IMR-90 (cell line): Measurements from ENCODE around the gene ZNF407. TPM values are rescaled to one million over a fixed set of nuclear protein-coding genes. Genes with fewer than 3 reads are reported as not detected.

Source experiments
- ATAC-seq: fragments of 200-7000 bp; cut with Tn5 transposase; 2 replicates; pipeline ENCODE4 v1.9.1; 2020; ENCODE audit warnings: low read depth, mild to moderate bottlenecking, moderate library complexity
- BruUV-seq: library from RNA; stranded (reverse); fragments of 400-500 nt; replicated peaks from 2 replicates; lab custom pipeline; 2021; lab: Mats Ljungman, UMichigan
- CTCF ChIA-PET: fragments of 300-600 bp; formaldehyde crosslinking; extraction: SDS; loops from one replicate; lab custom pipeline; 2021; ENCODE audit warnings: antibody characterized with exemption; lab: Yijun Ruan, JAX
- POLR2A ChIA-PET: fragments of 300-600 bp; sonication (Branson Sonifier 250); formaldehyde crosslinking; loops from one replicate; lab custom pipeline; 2022; ENCODE audit warnings: antibody characterized with exemption; ENCODE audit not compliant: unreplicated experiment; lab: Charles Lee
- DNase-seq: peaks from one replicate; pipeline ENCODE4 v3.0.0; 2013
- H2AFZ ChIP-seq: replicated peaks from 2 replicates; pipeline ENCODE3; 2013; ENCODE audit warnings: low read length, mild to moderate bottlenecking; ENCODE audit not compliant: poor library complexity
- H2AK5ac ChIP-seq: 2 replicates; pipeline ENCODE4 v1.6.1; 2013; ENCODE audit warnings: low read depth, low read length, inconsistent platforms
- H2AK9ac ChIP-seq: replicated peaks from 2 replicates; pipeline ENCODE3; 2013; ENCODE audit warnings: mild to moderate bottlenecking, low read depth, low read length, moderate library complexity; ENCODE audit not compliant: poor library complexity
- H2BK120ac ChIP-seq: 2 replicates; pipeline ENCODE4 v1.6.1; 2013; ENCODE audit warnings: low read depth, low read length, inconsistent platforms
- H2BK15ac ChIP-seq: 3 replicates; pipeline ENCODE4 v1.6.1; 2013; ENCODE audit warnings: low read depth, low read length, inconsistent platforms
- H2BK20ac ChIP-seq: 2 replicates; pipeline ENCODE4 v1.6.1; 2013; ENCODE audit warnings: low read depth, mild to moderate bottlenecking, inconsistent platforms, low read length, moderate library complexity
- H2BK5ac ChIP-seq: 2 replicates; pipeline ENCODE4 v1.6.1; 2013; ENCODE audit warnings: mild to moderate bottlenecking, low read depth, low read length, inconsistent platforms; ENCODE audit not compliant: poor library complexity, severe bottlenecking
- H3K14ac ChIP-seq: replicated peaks from 2 replicates; pipeline ENCODE4 v1.6.1; 2013; ENCODE audit warnings: low read depth, low read length, inconsistent platforms
- H3K18ac ChIP-seq: 2 replicates; pipeline ENCODE4 v1.6.1; 2013; ENCODE audit warnings: low read depth, low read length, control low read depth
- H3K23ac ChIP-seq: 2 replicates; pipeline ENCODE4 v1.6.1; 2013; ENCODE audit warnings: low read depth, low read length, inconsistent platforms
- H3K27ac ChIP-seq: 2 replicates; pipeline ENCODE4 v1.5.1; 2013; ENCODE audit warnings: mild to moderate bottlenecking, control low read depth, low read length; ENCODE audit not compliant: insufficient read depth
- H3K27me3 ChIP-seq: 2 replicates; pipeline ENCODE4 v1.6.1; 2013; ENCODE audit warnings: low read length; ENCODE audit not compliant: control insufficient read depth, insufficient read depth
- H3K36me3 ChIP-seq: 2 replicates; pipeline ENCODE4 v1.6.1; 2013; ENCODE audit warnings: low read length, mixed read lengths; ENCODE audit not compliant: control insufficient read depth, insufficient read depth
- H3K4ac ChIP-seq: 2 replicates; pipeline ENCODE4 v1.6.1; 2013; ENCODE audit warnings: low read depth, low read length, inconsistent platforms
- H3K4me1 ChIP-seq: 2 replicates; pipeline ENCODE4 v1.6.1; 2013; ENCODE audit warnings: low read length, mixed read lengths; ENCODE audit not compliant: control insufficient read depth, insufficient read depth
- H3K4me2 ChIP-seq: 2 replicates; pipeline ENCODE4 v1.6.1; 2013; ENCODE audit warnings: low read depth, mild to moderate bottlenecking, control low read depth, low read length, moderate library complexity
- H3K4me3 ChIP-seq: 2 replicates; pipeline ENCODE4 v1.5.1; 2013; ENCODE audit warnings: low read depth, mild to moderate bottlenecking, control low read depth, low read length, moderate library complexity; ENCODE audit not compliant: insufficient read depth
- H3K56ac ChIP-seq: 2 replicates; pipeline ENCODE4 v1.6.1; 2013; ENCODE audit warnings: low read length, inconsistent platforms; ENCODE audit not compliant: insufficient read depth; ENCODE audit errors: extremely low read depth
- H3K79me1 ChIP-seq, 2 experiments: 2 replicates each; pipeline ENCODE4 v1.6.1; 2013; ENCODE audit warnings: low read length in 2 of 2, inconsistent platforms in 1 of 2, low read depth in 1 of 2
- H3K9ac ChIP-seq: 2 replicates; pipeline ENCODE4 v1.6.1; 2013; ENCODE audit warnings: low read depth, low read length, control low read depth
- H3K9me1 ChIP-seq: 2 replicates; pipeline ENCODE4 v1.6.1; 2013; ENCODE audit warnings: low read length, inconsistent platforms; ENCODE audit not compliant: insufficient read depth
- H3K9me3 ChIP-seq: 2 replicates; pipeline ENCODE4 v1.6.1; 2013; ENCODE audit warnings: low read length; ENCODE audit not compliant: control insufficient read depth, insufficient read depth
- H4K20me1 ChIP-seq: 2 replicates; pipeline ENCODE4 v1.6.1; 2013; ENCODE audit warnings: low read length, inconsistent platforms; ENCODE audit not compliant: insufficient read depth
- H4K5ac ChIP-seq: 2 replicates; pipeline ENCODE4 v1.6.1; 2013; ENCODE audit warnings: mild to moderate bottlenecking, low read depth, low read length, control low read depth
- H4K8ac ChIP-seq, 2 experiments: 2 replicates each; pipeline ENCODE4 v1.6.1; 2013; ENCODE audit warnings: low read depth in 2 of 2, low read length in 2 of 2, control low read depth in 1 of 2, inconsistent platforms in 1 of 2
- H4K91ac ChIP-seq: 2 replicates; pipeline ENCODE4 v1.6.1; 2013; ENCODE audit warnings: low read depth, low read length, inconsistent platforms; ENCODE audit not compliant: insufficient read depth
- BHLHE40 ChIP-seq: fragments of 150-350 bp; IDR thresholded peaks from 2 replicates; pipeline ENCODE4 v1.6.1; 2016; ENCODE audit warnings: mild to moderate bottlenecking, low read depth, low read length
- CEBPB ChIP-seq: IDR thresholded peaks from 2 replicates; pipeline ENCODE4 v1.6.1; 2012; ENCODE audit warnings: low read depth, low read length, improper control_type of control experiment
- CHD1 ChIP-seq: IDR thresholded peaks from 2 replicates; pipeline ENCODE4 v1.6.1; 2012; ENCODE audit warnings: low read depth, low read length, improper control_type of control experiment
- CTCF ChIP-seq: conservative IDR thresholded peaks from 2 replicates; pipeline ENCODE4 v1.5.1; 2012; ENCODE audit warnings: mild to moderate bottlenecking, low read depth, low read length, improper control_type of control experiment
- ELK1 ChIP-seq: fragments of 150-350 bp; IDR thresholded peaks from 2 replicates; pipeline ENCODE4 v1.6.1; 2016; ENCODE audit warnings: low read depth, mild to moderate bottlenecking, low read length, moderate library complexity, borderline replicate concordance
- FOS ChIP-seq: fragments of 150-350 bp; IDR thresholded peaks from 2 replicates; pipeline ENCODE4 v1.6.1; 2016; ENCODE audit warnings: low read depth, low read length
- MAFK ChIP-seq: IDR thresholded peaks from 2 replicates; pipeline ENCODE4 v1.6.1; 2012; ENCODE audit warnings: low read depth, low read length, improper control_type of control experiment
- MAZ ChIP-seq: IDR thresholded peaks from 2 replicates; pipeline ENCODE4 v1.6.1; 2012; ENCODE audit warnings: low read depth, mild to moderate bottlenecking, low read length, improper control_type of control experiment, moderate library complexity, borderline replicate concordance
- MXI1 ChIP-seq: IDR thresholded peaks from 2 replicates; pipeline ENCODE4 v1.6.1; 2012; ENCODE audit warnings: low read depth, mild to moderate bottlenecking, low read length, moderate library complexity, borderline replicate concordance
- NFE2L2 ChIP-seq: fragments of 150-350 bp; IDR thresholded peaks from 2 replicates; pipeline ENCODE4 v1.6.1; 2016; ENCODE audit warnings: low read depth, mild to moderate bottlenecking, low read length
- POLR2A ChIP-seq: IDR thresholded peaks from 2 replicates; pipeline ENCODE4 v1.6.1; 2012; ENCODE audit warnings: mild to moderate bottlenecking, low read depth, low read length
- RAD21 ChIP-seq: IDR thresholded peaks from 2 replicates; pipeline ENCODE4 v1.6.1; 2012; ENCODE audit warnings: low read length, improper control_type of control experiment
- RFX5 ChIP-seq: IDR thresholded peaks from 2 replicates; pipeline ENCODE4 v1.8.0; 2012; ENCODE audit warnings: low read depth, mild to moderate bottlenecking, low read length, moderate library complexity
- SMC3 ChIP-seq: fragments of 150-350 bp; IDR thresholded peaks from 2 replicates; pipeline ENCODE4 v1.6.1; 2016; ENCODE audit warnings: low read depth, mild to moderate bottlenecking, antibody characterized with exemption, low read length, moderate library complexity
- USF2 ChIP-seq: fragments of 150-350 bp; IDR thresholded peaks from 2 replicates; pipeline ENCODE4 v1.6.1; 2017; ENCODE audit warnings: mild to moderate bottlenecking, antibody characterized with exemption, low read length, low read depth
- WGBS, 2 experiments: methylation state at CpG; one replicate each; pipeline versions ENCODE4 v1.1.5 to v1.1.7; 2013; ENCODE audit warnings: missing lambda C conversion rate in 2 of 2; ENCODE audit not compliant: insufficient read length in 1 of 2; ENCODE audit errors: extremely low coverage in 2 of 2; 5-methylcytosine and 5-hydroxymethylcytosine counted together
- dilution Hi-C: fragments of 300-500 bp; cut with HindIII; formaldehyde crosslinking; loops from one replicate; pipeline ENCODE4 v1.14.3; 2018; ENCODE audit warnings: low sequenced_read_pairs; ENCODE audit not compliant: unreplicated experiment
- in situ Hi-C: fragments of 300-500 bp; cut with MboI; formaldehyde crosslinking; loops from 3 replicates; pipeline ENCODE4 v1.14.3; 2019; ENCODE audit warnings: low sequenced_read_pairs, inconsistent platforms, mixed read lengths
- intact Hi-C: fragments of 100-400 bp; cut with micrococcal nuclease; formaldehyde crosslinking; loops from 2 replicates; pipeline ENCODE4 v1.10.0; 2022
- polyA plus RNA-seq, 3 experiments: library from polyadenylated mRNA; depleted of rRNA; stranded (reverse); fragments of >200 nt; gene quantifications; 2 replicates each; pipeline ENCODE4 v1.2.3, GENCODE V29; 2012; ENCODE audit warnings: low replicate concordance in 1 of 3
- total RNA-seq: library from RNA; depleted of rRNA; stranded (reverse); fragments of >200 nt; gene quantifications from 2 replicates; pipeline ENCODE4 v1.2.3, GENCODE V29; 2012

Gene ZNF407
- total and polyA plus RNA-seq, 2 of the 4 experiments (the other 2 are of a cell fraction) = 3.1 to 20.1 TPM

GRCh38 chr18:74841248-74841647 is 243.6 kb downstream of the ZNF407 start:
- H3K27me3 ChIP-seq = no peaks in the 10 kb centered on the region
- ATAC-seq (no peak), DNase-seq (no peak)
- peak overlapping the region; percentile 54; the same call in 1 of the 2 replicates for H2BK120ac ChIP-seq
- H3K4me3 ChIP-seq = no peak overlapping the region
- H2BK20ac ChIP-seq = peak overlapping the region; percentile 49; the same call in 1 of the 2 replicates
- no CpG with 5 or more reads among the region's 6 CpGs for WGBS, 2 experiments
- H3K4me2 ChIP-seq = no peak overlapping the region
- peak overlapping the region; percentile 32; the same call in 1 of the 2 replicates for H3K14ac ChIP-seq
- no peak overlapping the region for H3K9ac ChIP-seq
- no peak overlapping the region for H3K23ac ChIP-seq
- peak overlapping the region; percentile 32; the same call in 1 of the 2 replicates for H4K5ac ChIP-seq
- no peak overlapping the region for H2AFZ ChIP-seq
- H4K91ac ChIP-seq = peak overlapping the region; percentile 22; the same call in 1 of the 2 replicates
- H2BK15ac ChIP-seq = peak overlapping the region; percentile 48; the same call in 1 of the 3 replicates
- peak overlapping the region in 1 of 2 experiments; percentile 27; a peak in 1 of 4 replicates for H4K8ac ChIP-seq
- dilution Hi-C loops = no loop called here
- H3K56ac ChIP-seq = no peak overlapping the region
- in situ Hi-C loops = no loop called here
- H3K9me1 ChIP-seq = peaks cover 8% of the 10 kb centered on the region
- no peak overlapping the region for H3K18ac ChIP-seq
- 0 out of 4 replicates have a peak, but pooled peaks cover 0 to 10% of the 10 kb centered on the region in 2 experiments for H3K79me1 ChIP-seq
- POLR2A ChIA-PET = interaction anchor here (0.6 kb wide), 1 partner anchor 19 kb away, joined by 3 read pairs; no protein-coding TSS in a partner anchor
- no peaks in the 10 kb centered on the region; the same call in none of the 2 replicates for H3K36me3 ChIP-seq
- intact Hi-C loops = loop anchor here (10.0 kb wide), 1 partner anchor 184 kb away; no protein-coding TSS in a partner anchor
- H4K20me1 ChIP-seq = no peaks in the 10 kb centered on the region
- H3K4me1 ChIP-seq = peaks cover 10% of the 10 kb centered on the region
- H3K4ac ChIP-seq = peak overlapping the region; percentile 50; the same call in 1 of the 2 replicates
- no peaks in the 10 kb centered on the region for H3K9me3 ChIP-seq
- CTCF ChIA-PET = interaction anchor here (0.6 kb wide), 1 partner anchor 139 kb away, joined by 3 read pairs; no protein-coding TSS in a partner anchor
- H3K27ac ChIP-seq = no peak overlapping the region
- H2AK9ac ChIP-seq = no peak overlapping the region
- no TSS peak for BruUV-seq
- peak overlapping the region; percentile 66; the same call in 1 of the 2 replicates for H2AK5ac ChIP-seq
- peak overlapping the region; percentile 5 for H2BK5ac ChIP-seq
- no peak for TF ChIP-seq RAD21
- no peak for TF ChIP-seq NFE2L2
- TF ChIP-seq POLR2A = no peak
- no peak for TF ChIP-seq CTCF
- no peak for TF ChIP-seq RFX5
- no peak for TF ChIP-seq CHD1
- no peak for TF ChIP-seq SMC3
- no peak for TF ChIP-seq USF2
- no peak for TF ChIP-seq MXI1
- TF ChIP-seq FOS = no peak
- no peak for TF ChIP-seq MAFK
- no peak for TF ChIP-seq ELK1
- TF ChIP-seq MAZ = no peak
- no peak for TF ChIP-seq CEBPB
- no peak for TF ChIP-seq BHLHE40
